Measurements from ENCODE around the gene MAP3K20. TPM values are rescaled to one million over a fixed set of nuclear protein-coding genes. Genes with fewer than 3 reads are reported as not detected.

The MAP3K20 gene
- total RNA-seq, 1 experiment from 2014 or later, result 40.0 TPM

DNA sequence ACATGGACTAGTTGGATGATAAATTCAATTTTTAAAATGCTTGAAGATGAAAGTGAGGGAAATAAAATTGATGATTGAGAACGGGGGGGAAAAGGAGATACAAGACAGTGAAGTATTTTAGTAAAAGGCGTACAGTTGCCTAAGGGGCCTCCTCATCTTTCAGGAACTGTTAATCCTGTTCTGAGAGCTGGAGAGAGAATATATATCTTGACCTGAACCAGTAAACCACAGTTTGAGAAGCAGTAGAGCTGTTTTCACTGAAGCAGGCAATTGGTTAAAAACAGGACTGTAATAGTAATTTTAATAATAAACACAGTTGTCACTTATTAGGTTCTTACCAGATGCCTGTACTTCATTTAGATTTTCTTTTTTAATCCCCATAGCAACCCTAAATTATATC is 137.5 kb downstream of the MAP3K20 start:
- no peak overlapping the region for H3K4me3 ChIP-seq (ENCODE audit: low read depth, low read length, poor library complexity, severe bottlenecking)
- BruUV-seq (replicated peaks), result no TSS peak
- peaks cover 16% of the 10 kb centered on the region for H3K4me1 ChIP-seq (ENCODE audit: insufficient read depth, low read length, poor library complexity, severe bottlenecking)
- H3K27me3 ChIP-seq (replicated peaks; ENCODE audit: insufficient read depth, low read depth, low read length, poor library complexity), result no peaks in the 10 kb centered on the region
- POLR2A ChIA-PET (ENCODE audit: low non-redundant PET), result no interaction called here
- TF ChIP-seq EZH2 (IDR thresholded peaks at IDR 0.05; ENCODE audit: borderline replicate concordance, low read depth, low read length, poor library complexity, severe bottlenecking), result no peak
- TF ChIP-seq, protein P1, sequence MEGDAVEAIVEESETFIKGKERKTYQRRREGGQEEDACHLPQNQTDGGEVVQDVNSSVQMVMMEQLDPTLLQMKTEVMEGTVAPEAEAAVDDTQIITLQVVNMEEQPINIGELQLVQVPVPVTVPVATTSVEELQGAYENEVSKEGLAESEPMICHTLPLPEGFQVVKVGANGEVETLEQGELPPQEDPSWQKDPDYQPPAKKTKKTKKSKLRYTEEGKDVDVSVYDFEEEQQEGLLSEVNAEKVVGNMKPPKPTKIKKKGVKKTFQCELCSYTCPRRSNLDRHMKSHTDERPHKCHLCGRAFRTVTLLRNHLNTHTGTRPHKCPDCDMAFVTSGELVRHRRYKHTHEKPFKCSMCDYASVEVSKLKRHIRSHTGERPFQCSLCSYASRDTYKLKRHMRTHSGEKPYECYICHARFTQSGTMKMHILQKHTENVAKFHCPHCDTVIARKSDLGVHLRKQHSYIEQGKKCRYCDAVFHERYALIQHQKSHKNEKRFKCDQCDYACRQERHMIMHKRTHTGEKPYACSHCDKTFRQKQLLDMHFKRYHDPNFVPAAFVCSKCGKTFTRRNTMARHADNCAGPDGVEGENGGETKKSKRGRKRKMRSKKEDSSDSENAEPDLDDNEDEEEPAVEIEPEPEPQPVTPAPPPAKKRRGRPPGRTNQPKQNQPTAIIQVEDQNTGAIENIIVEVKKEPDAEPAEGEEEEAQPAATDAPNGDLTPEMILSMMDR (conservative IDR thresholded peaks at IDR 0.05; ENCODE audit: low read depth, low read length), result no peak
- no peak for DNase-seq (ENCODE audit: low spot score)
- no peaks in the 10 kb centered on the region for H3K9me3 ChIP-seq (ENCODE audit: low read depth, low read length, poor library complexity, severe bottlenecking)
- intact Hi-C loops (cut with micrococcal nuclease; ENCODE audit: unreplicated experiment), result loop anchor here (10.0 kb wide), 2 partner anchors 408 to 1132 kb away; no protein-coding TSS in a partner anchor
- CTCF ChIA-PET, result no interaction called here
- H3K36me3 ChIP-seq (ENCODE audit: insufficient read depth, low read length, poor library complexity, severe bottlenecking), result peaks cover 3% of the 10 kb centered on the region
- no peak overlapping the region for H3K27ac ChIP-seq (ENCODE audit: low read depth, low read length, poor library complexity, severe bottlenecking)

DNA sequence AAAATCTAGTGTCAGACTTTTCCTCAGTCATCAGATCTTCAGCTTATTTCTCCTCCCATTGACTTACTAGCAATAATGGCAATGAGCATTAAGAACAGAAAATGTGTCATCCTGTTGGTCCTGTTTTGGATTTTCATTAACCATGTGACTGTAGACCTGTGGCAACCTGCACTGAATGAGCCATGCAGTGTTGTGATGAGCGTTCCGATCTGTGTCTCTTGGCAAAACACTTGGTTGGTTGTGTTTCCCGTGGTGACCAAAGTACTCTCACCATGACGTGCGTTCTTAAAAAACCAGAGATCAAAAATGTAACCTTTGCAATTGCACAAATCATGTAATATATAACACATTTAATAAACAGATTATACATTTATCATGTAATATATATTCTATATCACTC is 138.6 kb downstream of the MAP3K20 start:
- Histone ChIP-seq H3K27ac (ENCODE audit: low read depth, low read length, poor library complexity, severe bottlenecking) (no peak overlapping the region), H3K9me3 (ENCODE audit: low read depth, low read length, poor library complexity, severe bottlenecking) (no peaks in the 10 kb centered on the region), H3K27me3 (replicated peaks; ENCODE audit: insufficient read depth, low read depth, low read length, poor library complexity) (no peaks in the 10 kb centered on the region), H3K36me3 (ENCODE audit: insufficient read depth, low read length, poor library complexity, severe bottlenecking) (peaks cover 3% of the 10 kb centered on the region), H3K4me1 (ENCODE audit: insufficient read depth, low read length, poor library complexity, severe bottlenecking) (peaks cover 26% of the 10 kb centered on the region), H3K4me3 (ENCODE audit: low read depth, low read length, poor library complexity, severe bottlenecking) (no peak overlapping the region)
- no peak for DNase-seq (ENCODE audit: low spot score)
- intact Hi-C loops (cut with micrococcal nuclease; ENCODE audit: unreplicated experiment), result loop anchor here (10.0 kb wide), 2 partner anchors 409 to 1131 kb away; no protein-coding TSS in a partner anchor
- ChIA-PET POLR2A (ENCODE audit: low non-redundant PET) (no interaction called here), CTCF (no interaction called here)
- BruUV-seq (replicated peaks), result no TSS peak
- TF ChIP-seq, protein P1 (conservative IDR thresholded peaks at IDR 0.05; ENCODE audit: low read depth, low read length), result no peak
- no peak for TF ChIP-seq EZH2 (IDR thresholded peaks at IDR 0.05; ENCODE audit: borderline replicate concordance, low read depth, low read length, poor library complexity, severe bottlenecking)

DNA sequence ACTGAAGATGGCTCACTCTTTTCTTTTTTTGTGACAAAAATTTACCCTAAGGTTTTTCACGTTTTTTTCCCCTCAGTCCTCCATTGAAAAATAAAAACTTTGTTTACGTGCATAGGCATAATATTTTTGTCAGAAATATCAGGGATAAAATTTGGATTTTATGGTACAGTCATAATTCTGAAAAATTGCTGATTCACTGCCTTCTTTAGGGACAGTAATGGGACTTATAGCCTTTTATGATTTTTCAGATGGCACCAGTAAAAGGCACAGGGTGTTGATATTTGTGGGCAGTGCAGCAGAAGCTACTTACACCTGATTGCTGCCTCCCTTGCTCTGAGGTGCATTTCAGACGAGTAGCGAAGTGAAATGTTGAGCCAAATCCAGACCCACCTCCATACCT is 139.7 kb downstream of the MAP3K20 start:
- peaks cover 3% of the 10 kb centered on the region for H3K36me3 ChIP-seq (ENCODE audit: insufficient read depth, low read length, poor library complexity, severe bottlenecking)
- H3K27ac ChIP-seq (ENCODE audit: low read depth, low read length, poor library complexity, severe bottlenecking), result no peak overlapping the region
- DNase-seq (ENCODE audit: low spot score), result no peak
- ChIA-PET POLR2A (ENCODE audit: low non-redundant PET) (no interaction called here), CTCF (no interaction called here)
- no peak for TF ChIP-seq EZH2 (IDR thresholded peaks at IDR 0.05; ENCODE audit: borderline replicate concordance, low read depth, low read length, poor library complexity, severe bottlenecking)
- TF ChIP-seq, protein P1 (conservative IDR thresholded peaks at IDR 0.05; ENCODE audit: low read depth, low read length), result no peak
- no peak overlapping the region for H3K4me3 ChIP-seq (ENCODE audit: low read depth, low read length, poor library complexity, severe bottlenecking)
- BruUV-seq (replicated peaks), result no TSS peak
- H3K9me3 ChIP-seq (ENCODE audit: low read depth, low read length, poor library complexity, severe bottlenecking), result no peaks in the 10 kb centered on the region
- peaks cover 26% of the 10 kb centered on the region for H3K4me1 ChIP-seq (ENCODE audit: insufficient read depth, low read length, poor library complexity, severe bottlenecking)
- H3K27me3 ChIP-seq (replicated peaks; ENCODE audit: insufficient read depth, low read depth, low read length, poor library complexity), result no peaks in the 10 kb centered on the region
- intact Hi-C loops (cut with micrococcal nuclease; ENCODE audit: unreplicated experiment), result loop anchor here (10.0 kb wide), 2 partner anchors 411 to 1129 kb away; no protein-coding TSS in a partner anchor

Data from A673 (cell line).